Caco-2 (cell line): ENCODE results near the gene CDK14. TPM values are rescaled to one million over a fixed set of nuclear protein-coding genes. Genes with fewer than 3 reads are reported as not detected.

Experiments
- BruUV-seq: library from RNA; stranded (reverse); fragments of 400-500 nt; replicated peaks from 2 replicates; lab custom pipeline; 2021; lab: Mats Ljungman, UMichigan
- CTCF ChIA-PET: fragments of 300-600 bp; sonication (Branson Sonifier 250); formaldehyde crosslinking; loops from one replicate; lab custom pipeline; 2022; ENCODE audit warnings: antibody characterized with exemption; lab: Charles Lee
- POLR2A ChIA-PET: fragments of 300-600 bp; sonication (Branson Sonifier 250); formaldehyde crosslinking; loops from one replicate; lab custom pipeline; 2022; ENCODE audit warnings: antibody characterized with exemption; lab: Charles Lee
- DNase-seq, 2 experiments: peaks; one replicate each; pipeline versions ENCODE4 v3.0.0 to v3.0.0-alpha.2; 2020 to 2022
- H3K27me3 ChIP-seq: replicated peaks from 2 replicates; pipeline ENCODE4 v1.6.0; 2011; ENCODE audit warnings: low read length; ENCODE audit not compliant: control insufficient read depth, insufficient read depth
- H3K36me3 ChIP-seq: 2 replicates; pipeline ENCODE4 v1.5.1; 2011; ENCODE audit warnings: low read length; ENCODE audit not compliant: control insufficient read depth, insufficient read depth
- H3K4me1 ChIP-seq: fragments of 250-450 bp; sonication (Bioruptor Pico); 2 replicates; pipeline ENCODE4 v1.5.1; 2020; ENCODE audit warnings: mild to moderate bottlenecking
- H3K4me3 ChIP-seq: 2 replicates; pipeline ENCODE4 v1.5.1; 2011; ENCODE audit warnings: low read depth, mild to moderate bottlenecking, control low read depth, low read length
- H3K9me3 ChIP-seq: fragments of 250-450 bp; sonication (Bioruptor Pico); 2 replicates; pipeline ENCODE4 v1.5.1; 2020; ENCODE audit warnings: mild to moderate bottlenecking, moderate library complexity
- H3K27ac Mint-ChIP-seq: one replicate; pipeline ENCODE4 v1.8.0; 2022; ENCODE audit warnings: mixed read lengths; ENCODE audit not compliant: unreplicated experiment
- H3K27me3 Mint-ChIP-seq: one replicate; pipeline ENCODE4 v1.8.0; 2022; ENCODE audit warnings: mixed read lengths; ENCODE audit not compliant: insufficient read depth, unreplicated experiment
- H3K36me3 Mint-ChIP-seq: one replicate; pipeline ENCODE4 v1.8.0; 2022; ENCODE audit warnings: mild to moderate bottlenecking, mixed read lengths; ENCODE audit not compliant: insufficient read depth, unreplicated experiment
- H3K4me1 Mint-ChIP-seq: one replicate; pipeline ENCODE4 v1.8.0; 2022; ENCODE audit warnings: low read depth, mixed read lengths; ENCODE audit not compliant: unreplicated experiment
- H3K4me3 Mint-ChIP-seq: one replicate; pipeline ENCODE4 v1.8.0; 2022; ENCODE audit warnings: mild to moderate bottlenecking, moderate library complexity, mixed read lengths; ENCODE audit not compliant: unreplicated experiment
- H3K9me3 Mint-ChIP-seq: one replicate; pipeline ENCODE4 v1.8.0; 2022; ENCODE audit warnings: mixed read lengths; ENCODE audit not compliant: unreplicated experiment
- intact Hi-C: fragments of 100-400 bp; cut with micrococcal nuclease; formaldehyde crosslinking; loops from one replicate; pipeline ENCODE4 v1.10.0; 2022; ENCODE audit not compliant: unreplicated experiment
- total RNA-seq: library from RNA; stranded (reverse); gene quantifications from 2 replicates; pipeline ENCODE4 v1.2.3, GENCODE V29; 2022
- TF ChIP-seq, protein P1 (sequence below), 2 experiments: fragments of 200-600 bp in 1 of 2; IDR thresholded peaks; 1 replicate in 1 of 2; 2 replicates in 1 of 2; pipeline versions ENCODE4 v1.5.1 to v1.8.0; 2011 to 2022; ENCODE audit warnings: antibody characterized with exemption in 1 of 2, control low read depth in 1 of 2, inconsistent platforms in 1 of 2, low read depth in 1 of 2, low read length in 1 of 2, mild to moderate bottlenecking in 1 of 2, moderate library complexity in 1 of 2; ENCODE audit not compliant: insufficient read depth in 1 of 2, severe bottlenecking in 1 of 2, unreplicated experiment in 1 of 2

The CDK14 gene
- total RNA-seq, 1 experiment from 2014 or later = 18.2 TPM

DNA sequence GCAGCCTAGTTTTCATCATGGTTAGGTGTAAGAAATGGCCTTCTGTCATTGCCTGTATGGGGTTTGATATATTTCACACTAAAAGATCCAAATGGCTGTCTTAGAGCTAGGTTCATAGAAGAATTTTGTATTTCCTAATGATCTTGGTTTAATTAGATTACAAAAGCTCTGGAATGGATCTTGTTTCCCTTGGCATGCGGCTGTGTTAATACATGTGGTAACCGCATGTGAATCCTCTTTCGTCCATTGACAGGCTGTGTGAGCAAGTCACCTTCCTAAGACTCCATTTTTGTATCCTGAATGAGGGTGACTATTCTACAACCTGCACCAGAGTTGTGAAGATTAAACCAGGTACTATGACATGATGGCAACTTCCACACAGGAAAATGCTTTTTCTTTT is 655.8 kb downstream of the CDK14 start:
- H3K36me3 Mint-ChIP-seq = no peaks in the 10 kb centered on the region
- CTCF ChIA-PET = no interaction called here

More for the DNA sequence above, 655.8 kb downstream of the CDK14 start:
- Mint-ChIP-seq H3K4me1 (no peaks in the 10 kb centered on the region), H3K27ac (no peak overlapping the region), H3K27me3 (peaks cover 18% of the 10 kb centered on the region), H3K4me3 (no peak overlapping the region), H3K9me3 (peaks cover 15% of the 10 kb centered on the region)
- intact Hi-C loops = no loop called here
- TF ChIP-seq, protein P1, sequence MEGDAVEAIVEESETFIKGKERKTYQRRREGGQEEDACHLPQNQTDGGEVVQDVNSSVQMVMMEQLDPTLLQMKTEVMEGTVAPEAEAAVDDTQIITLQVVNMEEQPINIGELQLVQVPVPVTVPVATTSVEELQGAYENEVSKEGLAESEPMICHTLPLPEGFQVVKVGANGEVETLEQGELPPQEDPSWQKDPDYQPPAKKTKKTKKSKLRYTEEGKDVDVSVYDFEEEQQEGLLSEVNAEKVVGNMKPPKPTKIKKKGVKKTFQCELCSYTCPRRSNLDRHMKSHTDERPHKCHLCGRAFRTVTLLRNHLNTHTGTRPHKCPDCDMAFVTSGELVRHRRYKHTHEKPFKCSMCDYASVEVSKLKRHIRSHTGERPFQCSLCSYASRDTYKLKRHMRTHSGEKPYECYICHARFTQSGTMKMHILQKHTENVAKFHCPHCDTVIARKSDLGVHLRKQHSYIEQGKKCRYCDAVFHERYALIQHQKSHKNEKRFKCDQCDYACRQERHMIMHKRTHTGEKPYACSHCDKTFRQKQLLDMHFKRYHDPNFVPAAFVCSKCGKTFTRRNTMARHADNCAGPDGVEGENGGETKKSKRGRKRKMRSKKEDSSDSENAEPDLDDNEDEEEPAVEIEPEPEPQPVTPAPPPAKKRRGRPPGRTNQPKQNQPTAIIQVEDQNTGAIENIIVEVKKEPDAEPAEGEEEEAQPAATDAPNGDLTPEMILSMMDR (IDR thresholded peaks at IDR 0.05; ENCODE audit: insufficient read depth in 1 of 2, low read depth in 1 of 2, low read length in 1 of 2, severe bottlenecking in 1 of 2, unreplicated experiment in 1 of 2) = no peak
- POLR2A ChIA-PET = no interaction called here
- H3K4me1 ChIP-seq = no peaks in the 10 kb centered on the region
- H3K9me3 ChIP-seq = no peaks in the 10 kb centered on the region; the same call in 1 of the 2 replicates
- BruUV-seq = no TSS peak
- no peaks in the 10 kb centered on the region for H3K27me3 ChIP-seq
- H3K36me3 ChIP-seq = no peaks in the 10 kb centered on the region
- DNase-seq = no peak
- no peak overlapping the region for H3K4me3 ChIP-seq

Other genes with a start within 250 kb of the CDK14 start
- 42.7 and 45.2 TPM in 2 replicates for gene GTPBP10, start 249.6 kb upstream of the CDK14 start, total RNA-seq
- 38.4 and 39.5 TPM in 2 replicates for gene CLDN12, start 192.9 kb upstream of the CDK14 start, total RNA-seq
- gene PTTG1IP2, start 126.7 kb upstream of the CDK14 start, total RNA-seq = not detected in 2 replicates